HG03196 (cell line): Measurements from ENCODE around the gene LAIR1.
"Not testable (repeated sequence)": the region's sequence is repeated elsewhere in the genome, so short reads cannot be mapped to it uniquely, and the experiment has no call there.

ENCODE experiments used
- ATAC-seq: cut with Tn5 transposase; IDR thresholded peaks from one replicate; pipeline ENCODE4 v1.9.1; 2021; ENCODE audit not compliant: unreplicated experiment

Gene LAIR1

GRCh38 chr19:54379187-54379678 is 14.5 kb upstream of the LAIR1 start:
- no peak for ATAC-seq

- no peak for ATAC-seq
These were observed 12.0 kb upstream of the LAIR1 start for GRCh38 chr19:54376610-54377285.

GRCh38 chr19:54375181-54375938 is 10.6 kb upstream of the LAIR1 start:
- not testable (repeated sequence) for ATAC-seq

GRCh38 chr19:54373781-54374631 is 9.3 kb upstream of the LAIR1 start:
- ATAC-seq, result no peak

- not testable (repeated sequence) for ATAC-seq
These were observed 6.7 kb upstream of the LAIR1 start for GRCh38 chr19:54371453-54371852.

GRCh38 chr19:54370434-54370796 is 5.7 kb upstream of the LAIR1 start:
- ATAC-seq, result not testable (repeated sequence)

- ATAC-seq, result not testable (repeated sequence)
These were observed 5.1 kb upstream of the LAIR1 start for GRCh38 chr19:54369688-54370433.

GRCh38 chr19:54369082-54369687 is 4.5 kb upstream of the LAIR1 start:
- ATAC-seq, result no peak

- ATAC-seq, result no peak
These were observed 2.1 kb upstream of the LAIR1 start for GRCh38 chr19:54366811-54367210.

- not testable (repeated sequence) for ATAC-seq
These were observed 1.1 kb upstream of the LAIR1 start for GRCh38 chr19:54365798-54366197.

GRCh38 chr19:54361680-54362422 is 2.9 kb downstream of the LAIR1 start:
- not testable (repeated sequence) for ATAC-seq

- ATAC-seq, result peak; percentile 78
These were observed 5.4 kb downstream of the LAIR1 start for GRCh38 chr19:54359149-54359820.

GRCh38 chr19:54357381-54357780 is 7.3 kb downstream of the LAIR1 start:
- ATAC-seq, result no peak

GRCh38 chr19:54356444-54357056 is 8.2 kb downstream of the LAIR1 start:
- no peak for ATAC-seq

- ATAC-seq, result no peak
These were observed 9.1 kb downstream of the LAIR1 start for GRCh38 chr19:54355675-54356074.

GRCh38 chr19:54354761-54355160 is 10.0 kb downstream of the LAIR1 start:
- ATAC-seq, result no peak

GRCh38 chr19:54352546-54352945 is 12.2 kb downstream of the LAIR1 start:
- no peak for ATAC-seq

GRCh38 chr19:54352041-54352440 is 12.7 kb downstream of the LAIR1 start:
- no peak for ATAC-seq

GRCh38 chr19:54351474-54351873 is 13.3 kb downstream of the LAIR1 start:
- ATAC-seq, result no peak
